Measurements from ENCODE around the gene ST7.

- TF ChIP-seq CTCF (IDR thresholded peaks at IDR 0.05) (no peak), POLR2A (IDR thresholded peaks at IDR 0.05) (no peak)
Observed at GRCh38 chr7:117036053-117036669, 82.9 kb downstream of the ST7 start.
